HT1080 (cell line): ENCODE results near the gene DPYSL5. TPM values are rescaled to one million over a fixed set of nuclear protein-coding genes. Genes with fewer than 3 reads are reported as not detected.
A peak's percentile ranks its signal among the peaks of the same experiment; 100 is the strongest.

Experiments
- DNase-seq: peaks from one replicate; pipeline ENCODE4 v3.0.0-alpha.2; 2015; ENCODE audit warnings: low read depth
- total RNA-seq: library from RNA; depleted of rRNA; stranded (reverse); fragments of >200 nt; shearing (Covaris generic); gene quantifications from 2 replicates; pipeline ENCODE4 v1.2.3, GENCODE V29; 2014

The DPYSL5 gene
- total RNA-seq, 1 experiment from 2014 or later = 0.11 TPM

DNA sequence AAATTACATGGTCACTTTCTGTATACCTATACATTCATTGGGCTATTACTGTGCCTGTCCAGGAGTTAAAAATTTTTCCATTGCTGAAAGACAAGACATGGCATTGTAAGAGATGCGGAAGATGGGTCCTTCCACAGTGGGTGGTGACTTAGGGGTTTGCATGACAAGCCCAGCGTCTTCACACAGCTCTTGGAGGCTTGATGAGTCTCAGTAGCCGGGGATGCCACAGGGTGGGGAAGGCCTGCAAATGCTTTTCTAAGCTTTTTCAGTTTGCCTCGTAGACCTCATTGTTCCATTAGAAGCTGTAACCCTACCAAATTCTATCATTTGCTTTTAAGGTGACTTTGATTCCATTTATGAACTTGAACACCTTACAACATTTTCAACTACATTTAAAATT is 104.4 kb downstream of the DPYSL5 start:
- no peak for DNase-seq

DNA sequence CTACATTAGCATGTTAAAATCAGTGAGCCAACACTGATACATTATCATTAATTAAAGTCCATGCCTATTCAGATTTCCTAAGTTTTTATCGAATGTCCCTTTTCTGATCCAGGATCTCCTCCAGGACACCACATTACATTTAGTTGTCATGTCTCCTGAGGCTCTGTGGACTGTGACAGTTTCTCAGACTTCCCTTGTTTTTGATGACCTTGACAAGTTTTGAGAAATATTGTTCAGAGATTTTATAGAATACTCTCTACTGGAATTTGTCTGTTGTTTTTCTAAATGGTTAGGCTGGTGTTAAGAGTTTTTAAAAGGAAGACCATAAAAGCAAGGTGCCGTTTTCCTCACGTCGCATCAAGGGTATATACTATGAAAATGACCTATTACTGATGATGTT is 106.2 kb downstream of the DPYSL5 start:
- no peak for DNase-seq

DNA sequence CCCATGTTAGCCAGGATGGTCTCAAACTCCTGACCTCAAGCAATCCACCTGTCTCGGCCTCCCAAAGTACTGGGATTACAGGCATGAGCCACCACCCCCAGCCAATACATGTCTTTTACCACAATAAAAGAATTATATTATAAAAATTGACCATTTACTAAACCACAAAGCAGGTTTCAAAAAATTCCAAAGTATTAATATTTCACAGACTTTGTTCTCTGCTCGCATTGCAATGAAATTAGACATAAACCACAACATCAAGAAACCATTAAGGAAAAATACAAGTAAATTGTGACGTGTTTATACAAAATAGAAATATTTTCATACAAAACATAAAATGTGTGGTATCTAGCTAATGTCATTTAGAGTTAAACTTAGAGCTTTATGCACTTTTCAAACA is 109.1 kb downstream of the DPYSL5 start:
- no peak for DNase-seq

DNA sequence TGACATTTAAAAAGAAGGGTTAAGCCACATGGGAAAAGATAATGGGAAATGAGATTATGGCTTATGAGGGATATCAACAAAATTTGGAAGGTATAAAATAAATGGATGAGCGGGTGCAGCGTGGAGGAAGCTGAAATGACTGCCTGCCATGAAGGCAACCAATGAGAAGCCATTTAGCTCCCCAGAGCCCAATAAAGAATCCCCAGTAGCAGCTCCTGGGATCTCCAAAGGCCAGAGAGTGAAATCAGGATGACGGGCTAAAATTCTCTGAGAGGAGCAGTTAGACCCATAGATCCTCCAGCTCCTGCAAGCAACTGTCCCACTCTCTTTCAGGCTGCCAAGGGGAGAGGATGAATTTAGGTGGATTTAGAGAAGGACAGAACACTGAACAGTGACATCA is 109.6 kb downstream of the DPYSL5 start:
- no peak for DNase-seq

DNA sequence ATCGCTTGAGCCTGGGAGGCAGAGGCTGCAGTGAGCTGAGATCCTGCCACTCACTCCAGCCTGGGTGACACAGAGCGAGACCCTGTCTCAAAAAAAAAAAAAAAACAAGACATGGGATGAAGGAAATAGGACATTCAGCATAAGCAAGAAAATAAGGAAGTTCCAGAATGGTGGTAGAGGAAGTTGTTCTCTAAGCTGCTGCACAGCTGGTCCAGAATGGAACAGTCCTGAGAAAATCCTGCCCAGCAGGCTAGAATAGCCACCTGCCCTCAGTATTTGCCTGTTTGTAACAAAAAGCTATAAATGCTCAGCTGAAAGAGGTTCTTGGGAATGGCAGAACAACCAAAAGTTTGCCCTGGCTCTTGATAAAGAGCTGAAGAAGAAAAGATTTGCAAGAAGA is 111.4 kb downstream of the DPYSL5 start:
- no peak for DNase-seq

DNA sequence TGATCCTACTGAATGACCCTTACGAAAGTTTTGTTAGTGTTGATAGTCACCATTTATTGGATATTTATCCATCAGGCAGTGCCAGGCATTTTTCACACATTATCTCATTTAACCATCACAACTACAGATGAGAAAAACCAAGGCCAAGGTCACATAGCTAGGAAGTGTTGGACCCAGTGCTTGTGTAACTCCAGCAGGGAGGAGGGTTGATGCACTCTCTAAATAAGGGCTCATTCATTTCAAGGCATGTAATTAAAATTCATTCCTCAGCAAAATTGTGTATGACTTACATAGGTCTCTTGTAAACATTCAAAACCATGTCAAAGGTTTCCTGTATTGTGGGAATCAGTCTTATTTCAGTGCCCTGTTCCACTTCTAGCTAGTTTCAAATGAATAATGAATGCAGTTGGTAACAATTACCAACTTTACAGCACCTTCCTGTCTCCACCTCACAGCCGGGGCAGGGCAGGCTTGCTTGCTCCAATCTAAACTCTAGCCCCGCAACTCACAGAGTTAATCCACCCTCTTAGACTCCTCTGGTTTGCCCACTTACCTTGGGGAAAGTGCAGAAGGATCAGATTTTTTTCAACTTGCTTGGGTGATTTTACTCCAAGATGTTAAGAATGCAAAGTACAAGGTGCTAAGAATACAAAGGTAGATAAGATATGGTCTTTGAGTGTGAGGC is 116.7 kb downstream of the DPYSL5 start:
- no peak for DNase-seq

DNA sequence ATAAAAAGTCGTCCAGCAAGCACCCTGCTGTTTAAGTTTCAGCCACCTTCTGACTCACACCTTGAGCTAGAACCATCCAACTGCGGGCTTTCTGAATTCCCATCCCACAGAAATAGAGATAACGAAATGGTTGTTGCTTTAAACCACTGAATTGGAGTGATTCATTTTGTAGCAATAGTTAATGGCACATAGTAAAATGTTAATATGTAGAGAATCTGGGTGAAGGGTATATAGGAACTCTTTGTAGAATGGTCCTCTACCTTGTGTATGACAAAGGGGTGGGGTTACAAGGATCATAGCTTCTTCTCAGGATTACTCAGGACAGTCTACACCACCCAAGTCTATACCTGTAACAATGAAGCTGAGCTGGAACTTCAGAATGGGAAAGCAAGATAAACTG is 120.1 kb downstream of the DPYSL5 start:
- peak; percentile 35 for DNase-seq

DNA sequence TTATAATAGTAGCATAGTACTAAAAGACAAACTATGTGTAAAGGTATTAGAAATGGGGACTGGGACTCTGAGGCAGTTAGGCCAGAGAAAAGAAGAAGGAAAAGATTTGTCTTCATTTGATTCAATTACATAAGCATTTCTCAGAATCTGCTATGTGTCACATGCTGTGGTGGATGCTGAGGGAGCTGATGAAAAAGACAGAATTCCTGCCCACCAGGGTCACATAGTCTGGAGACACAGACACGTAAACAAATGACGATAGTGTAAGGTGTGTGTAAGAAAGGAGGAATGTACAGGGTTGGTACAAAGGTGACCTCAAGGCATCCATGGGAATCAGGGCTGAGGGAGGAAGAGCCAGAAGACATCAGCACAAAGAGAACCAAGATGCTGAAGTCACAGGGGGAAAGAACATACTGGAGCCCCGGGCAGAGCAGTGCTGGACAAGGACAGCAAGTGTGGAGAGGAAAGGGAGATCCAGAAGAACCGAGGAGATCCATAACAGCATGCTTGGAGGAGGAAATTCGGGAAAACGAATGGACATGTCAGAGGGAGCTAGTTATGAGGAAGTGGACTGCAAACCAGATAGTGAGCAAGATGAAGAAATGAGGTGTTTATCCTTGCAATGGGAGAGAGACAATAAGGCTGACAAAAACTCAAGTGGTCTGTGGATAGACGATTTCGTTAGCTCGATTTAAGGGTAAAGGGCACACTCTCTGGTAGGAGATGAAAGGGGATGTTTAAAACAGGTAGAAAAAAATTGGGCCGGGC is 121.3 kb downstream of the DPYSL5 start:
- DNase-seq = peak; percentile 17

DNA sequence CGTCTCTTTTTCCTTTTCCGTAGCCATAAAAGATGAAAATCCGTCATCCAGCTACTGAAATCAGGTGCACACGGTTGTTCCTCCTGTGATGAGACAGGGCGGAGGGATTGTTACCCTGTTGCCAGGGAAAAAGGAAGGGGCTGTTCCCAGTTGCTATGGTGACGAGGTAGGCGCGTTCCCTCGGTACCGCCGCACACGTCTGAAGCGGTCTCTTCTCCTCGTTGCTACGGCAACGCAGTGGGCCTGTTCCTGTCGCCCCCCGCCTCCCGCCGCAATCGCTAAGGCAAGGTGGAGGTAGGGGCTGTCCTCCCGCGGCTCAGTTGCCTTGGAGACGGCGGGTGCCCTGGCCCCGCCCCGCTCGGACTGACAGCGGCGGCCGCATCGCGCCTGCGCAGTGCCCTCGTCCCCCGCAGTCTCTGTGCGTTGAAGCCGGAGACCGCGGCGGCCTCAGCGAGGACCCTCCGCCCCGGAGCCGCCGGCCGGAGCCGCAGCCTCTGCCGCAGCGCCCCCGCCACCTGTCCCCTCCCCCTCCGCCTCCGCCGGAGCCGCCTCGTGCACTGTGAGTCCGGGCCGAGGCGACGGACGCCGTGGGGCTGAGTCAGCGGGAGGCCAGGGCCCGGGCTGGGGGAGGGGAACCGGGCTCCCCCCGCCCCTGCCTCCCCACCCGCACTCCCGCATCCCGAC is 122.5 kb downstream of the DPYSL5 start, which contains the start of gene MAPRE3:
TSS of gene MAPRE3 (plus strand) at position 394 of the 684 bp plus-strand sequence. CDS start 51,582 bp downstream, outside the sequence.
- peak; percentile 74 for DNase-seq

DNA sequence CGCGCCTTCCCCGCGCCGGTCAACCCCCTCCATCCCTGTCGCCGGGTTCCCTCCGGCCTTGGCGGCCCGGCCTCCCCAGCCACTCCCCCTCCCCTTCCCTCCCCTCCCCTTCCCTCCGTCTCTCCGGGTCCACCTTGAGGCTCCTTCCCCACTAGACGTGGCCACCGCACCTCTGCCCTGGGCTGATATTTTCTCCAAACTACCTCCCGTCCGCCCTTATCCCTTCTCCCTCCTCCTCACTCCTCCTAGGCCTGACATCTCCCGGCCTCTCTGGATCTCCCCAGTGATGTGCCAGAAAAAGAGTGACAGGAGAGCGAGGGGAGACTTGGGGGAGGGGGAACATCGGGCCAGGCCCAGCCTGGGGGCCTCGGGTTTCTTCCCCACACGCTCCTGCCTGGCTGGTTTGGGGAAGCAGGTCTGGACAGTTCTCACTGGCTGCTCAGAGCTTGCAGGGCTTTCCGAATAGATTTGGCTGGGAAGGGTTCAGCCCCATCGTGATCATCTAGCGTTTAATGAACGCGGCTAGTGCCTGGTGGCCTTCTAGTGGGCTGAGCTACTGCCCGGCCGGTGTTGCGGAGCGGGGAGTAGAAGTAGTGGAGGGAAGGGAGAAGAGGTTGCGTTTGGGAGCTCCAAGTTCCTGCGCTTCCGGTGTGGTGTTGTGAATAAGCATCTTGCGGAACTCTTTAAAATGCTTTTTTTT is 123.1 kb downstream of the DPYSL5 start:
- peak; percentile 44 for DNase-seq

DNA sequence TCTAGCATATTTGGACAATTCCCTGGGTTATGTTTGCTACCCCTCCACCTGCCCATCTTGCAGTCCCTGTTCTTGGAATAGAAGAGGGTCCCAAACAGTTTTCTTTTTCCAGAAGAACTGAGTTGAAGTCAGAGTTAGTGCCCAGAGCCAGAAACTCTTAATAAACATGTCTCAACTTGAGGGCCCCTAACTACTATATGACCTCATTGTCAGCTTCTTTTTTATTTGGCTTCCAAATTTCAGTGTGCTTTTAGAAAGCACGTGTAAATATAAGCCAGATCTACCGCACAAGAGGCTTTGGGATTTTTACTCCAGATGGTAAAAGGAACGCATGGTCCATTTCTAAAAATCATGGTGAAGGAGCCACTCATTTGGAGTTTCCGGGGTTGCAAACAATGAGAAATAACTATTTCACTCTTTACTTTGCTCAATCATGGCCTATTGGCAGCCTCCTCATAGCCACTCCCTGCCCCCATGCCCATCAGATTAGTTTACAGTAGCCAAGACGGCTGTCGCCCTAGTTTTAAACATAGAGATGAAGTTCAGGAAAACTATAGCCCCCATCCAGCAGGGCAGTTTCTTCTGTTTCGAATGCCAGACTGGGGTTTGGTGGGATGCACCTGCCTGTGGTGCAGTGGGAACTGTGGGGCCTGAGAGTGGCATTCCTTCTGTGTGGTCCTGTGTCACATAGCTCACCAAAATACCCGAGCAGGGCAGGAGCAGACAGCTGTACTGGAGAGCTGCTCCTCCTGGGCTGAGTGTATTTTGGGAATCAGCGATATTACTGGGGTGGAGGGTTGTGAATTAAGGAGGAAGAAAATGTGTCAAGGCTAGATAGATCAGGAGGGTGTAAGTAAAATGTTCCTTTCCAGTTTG is 124.2 kb downstream of the DPYSL5 start:
- no peak for DNase-seq

DNA sequence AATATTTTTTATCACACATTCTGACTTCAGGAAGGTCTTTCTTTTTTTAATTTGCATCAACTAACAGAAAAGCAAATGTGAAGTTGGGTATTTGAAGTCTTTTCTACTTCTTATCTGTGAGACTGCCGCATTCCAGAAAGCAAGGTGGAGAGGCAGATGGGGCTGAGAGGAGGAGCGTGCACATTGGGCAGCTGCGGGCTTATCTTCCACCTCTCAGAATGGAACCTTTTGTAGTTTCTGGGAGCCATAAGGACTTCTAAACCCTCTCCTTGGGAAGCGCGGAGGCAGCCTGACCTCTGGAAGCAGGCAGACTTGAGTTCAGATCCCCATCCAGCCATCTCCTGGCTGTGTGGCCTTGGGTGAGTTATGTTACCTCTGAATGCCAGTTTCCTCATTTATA is 126.4 kb downstream of the DPYSL5 start:
- DNase-seq = no peak

DNA sequence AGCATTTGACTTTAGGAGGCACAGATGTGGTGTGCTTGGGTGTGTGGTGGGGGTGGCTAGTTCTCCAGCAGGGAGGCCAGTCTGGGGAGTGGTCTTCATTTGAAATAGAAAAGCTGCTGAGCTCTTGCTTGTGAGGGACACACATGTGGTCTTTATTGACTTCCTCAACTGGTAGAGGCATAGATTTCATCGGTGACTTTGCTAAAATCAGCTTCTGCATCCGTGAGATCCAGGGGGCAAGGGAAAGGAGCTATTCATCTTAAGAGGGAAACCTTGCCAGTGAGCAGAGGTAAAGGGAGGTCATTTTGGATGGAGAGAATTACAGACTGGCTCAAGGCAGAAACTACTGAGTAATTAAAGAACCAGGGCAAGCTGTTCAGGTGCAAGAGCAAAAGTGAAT is 127.2 kb downstream of the DPYSL5 start:
- no peak for DNase-seq

DNA sequence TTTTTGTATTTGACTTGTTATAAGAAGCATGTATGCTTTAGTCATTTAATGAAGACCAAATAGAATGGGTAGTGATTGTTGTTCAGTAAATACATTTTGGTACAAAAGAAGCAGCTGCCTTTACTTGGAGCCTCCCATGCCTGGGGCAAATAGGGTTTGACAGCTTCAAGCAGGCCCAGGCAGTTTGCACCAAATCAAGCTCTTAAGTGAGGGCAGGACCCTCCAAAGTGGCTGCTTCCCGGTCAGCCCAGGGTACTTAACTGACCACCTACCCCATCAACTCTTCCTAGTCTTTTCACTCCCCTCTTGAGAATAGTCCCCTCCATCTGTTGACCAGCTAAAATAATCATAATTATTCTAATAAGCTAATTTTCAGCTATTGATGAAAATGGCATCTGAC is 127.7 kb downstream of the DPYSL5 start:
- DNase-seq = no peak

DNA sequence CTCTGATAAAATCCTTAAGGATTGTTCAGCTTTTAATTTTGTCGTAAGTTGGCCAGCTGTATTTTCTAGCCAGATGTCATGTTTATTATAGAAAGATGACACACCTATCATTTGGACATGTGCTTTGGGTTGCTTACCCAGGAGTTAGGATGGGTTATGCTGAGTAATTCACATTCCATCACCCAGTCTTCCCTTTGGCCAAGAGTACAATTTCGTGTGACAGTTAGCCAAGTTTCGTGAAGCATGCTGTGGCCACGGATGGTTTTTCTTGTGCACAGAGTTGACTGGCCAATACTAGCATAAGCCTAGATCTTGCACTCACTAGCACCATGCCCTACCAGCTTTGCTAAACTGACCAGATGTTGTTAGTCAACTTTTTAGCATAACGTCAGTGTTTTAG is 128.3 kb downstream of the DPYSL5 start:
- no peak for DNase-seq

DNA sequence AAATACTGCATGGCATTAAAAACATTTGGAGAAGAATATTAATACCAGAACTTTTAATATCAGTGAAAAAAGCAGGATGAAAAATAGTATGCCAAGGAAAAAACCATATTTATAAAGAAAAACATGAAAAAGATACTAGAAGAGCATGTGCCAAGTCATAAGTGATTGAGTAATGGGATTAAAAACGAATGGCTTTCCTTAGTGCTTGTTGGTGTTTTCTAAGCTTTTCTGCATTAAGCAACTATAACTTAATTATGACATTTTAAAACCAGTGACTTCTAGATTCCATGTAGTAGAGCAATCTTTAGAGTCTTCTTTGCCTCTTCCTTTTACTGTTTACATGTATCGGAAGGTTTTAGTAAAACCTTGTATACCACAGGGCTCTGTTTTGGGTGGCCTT is 129.1 kb downstream of the DPYSL5 start:
- DNase-seq = no peak

DNA sequence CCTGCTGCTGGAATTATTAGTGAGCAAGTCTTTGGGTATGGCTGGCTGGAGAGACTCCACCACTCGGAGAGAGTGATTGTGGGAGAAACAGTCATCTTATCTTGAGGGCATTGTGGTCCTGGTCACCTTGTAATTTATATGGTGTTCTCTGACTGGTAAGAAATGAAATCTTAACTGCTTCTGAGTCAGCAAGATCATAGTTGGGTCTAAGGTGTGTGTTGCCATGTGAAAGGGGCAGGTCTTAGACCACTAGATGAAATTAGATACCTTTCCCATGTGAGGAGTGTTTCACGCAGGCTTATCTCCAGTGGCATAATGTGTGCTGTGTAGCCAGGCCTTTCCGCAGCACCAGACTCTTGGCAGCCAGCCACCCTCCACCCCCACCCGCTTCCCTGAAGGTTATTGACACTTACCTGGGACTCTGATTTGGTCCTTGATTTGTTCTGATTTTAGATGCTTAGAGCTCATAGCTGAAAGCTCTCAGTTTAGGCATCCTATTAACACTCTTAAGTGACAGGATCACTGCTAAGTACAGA is 130.2 kb downstream of the DPYSL5 start:
- peak; percentile 39 for DNase-seq

DNA sequence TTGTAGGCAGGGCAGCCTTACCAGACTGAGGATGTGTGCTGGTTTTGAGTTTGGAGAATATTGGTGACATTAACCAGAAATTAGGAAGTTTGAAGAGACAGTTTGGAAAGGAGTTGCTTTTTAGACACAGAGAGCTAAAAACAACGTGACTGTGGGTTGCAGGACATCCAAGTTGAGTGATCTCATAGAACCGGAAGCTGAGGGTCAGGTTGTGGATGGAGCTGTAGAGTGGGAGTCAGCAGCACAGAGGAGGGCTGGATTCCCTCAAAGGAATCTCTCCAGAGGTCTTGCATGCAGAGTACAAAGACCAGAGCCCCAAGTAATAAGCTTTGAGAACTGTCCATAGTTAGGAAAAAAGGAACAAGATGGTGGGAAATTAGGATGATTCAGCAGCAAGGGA is 131.8 kb downstream of the DPYSL5 start:
- DNase-seq = peak; percentile 65

DNA sequence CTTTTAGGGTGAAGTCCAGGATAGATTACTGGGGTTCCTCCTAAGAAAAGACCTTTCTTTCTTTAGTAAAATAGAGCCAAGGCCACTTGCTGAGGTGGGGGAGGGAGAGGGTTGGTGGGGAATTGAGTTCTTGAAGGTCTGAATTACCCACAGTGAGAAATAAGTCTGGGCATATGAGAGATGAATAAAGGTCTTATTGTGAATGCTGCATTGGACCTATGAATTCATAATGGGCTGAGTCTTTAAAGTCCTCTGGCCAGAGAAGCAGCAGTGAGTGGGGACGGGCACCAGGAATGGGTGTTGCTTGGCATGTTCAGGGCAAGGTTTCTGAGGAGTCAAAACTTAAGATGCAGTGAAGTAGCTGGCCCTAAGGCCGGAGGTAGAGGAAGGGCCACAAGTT is 133.0 kb downstream of the DPYSL5 start:
- no peak for DNase-seq

DNA sequence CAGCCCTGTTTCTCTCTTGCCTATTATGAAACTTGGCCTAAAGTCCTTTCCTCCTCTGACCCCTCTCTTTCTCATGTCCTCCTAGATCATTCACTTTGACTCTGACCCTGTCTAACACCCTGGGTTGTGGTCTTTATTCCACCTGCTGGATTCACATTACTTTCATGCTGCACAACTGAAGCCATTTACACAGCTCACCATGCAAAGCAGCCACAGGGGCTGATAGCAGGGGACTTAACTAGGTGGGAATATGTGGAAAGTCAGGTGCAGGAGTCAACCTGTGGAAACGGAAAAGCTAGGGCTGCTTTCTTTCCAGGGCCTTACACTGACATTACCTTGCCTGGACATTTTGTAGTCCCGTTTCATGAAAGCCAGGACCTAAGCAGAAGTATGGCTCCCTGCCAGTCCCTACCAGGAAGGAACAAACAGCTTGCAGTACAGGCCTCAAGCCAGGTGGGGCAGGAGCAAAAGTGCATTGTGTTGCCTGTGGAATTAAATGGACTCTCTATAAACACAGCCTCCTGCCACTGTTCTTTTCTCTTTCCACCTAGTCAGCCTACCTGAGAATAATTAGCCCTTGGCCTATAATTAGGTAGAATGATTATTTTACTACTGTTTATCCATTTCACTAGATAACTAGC is 134.3 kb downstream of the DPYSL5 start:
- peak; percentile 25 for DNase-seq
